Testis (tissue), 3 donors: ENCODE data around the gene KLF5. TPM values are rescaled to one million over a fixed set of nuclear protein-coding genes. Genes with fewer than 3 reads are reported as not detected.

Experiments used
- DNase-seq: peaks from one replicate; pipeline ENCODE4 v3.0.0-alpha.2; 2019
- H3K27ac ChIP-seq, 2 donors: fragments of 200-600 bp; sonication (generic); one replicate each; pipeline ENCODE4 v1.5.1; 2019
- H3K27me3 ChIP-seq: fragments of 200-600 bp; sonication (generic); one replicate; pipeline ENCODE4 v1.5.1; 2019
- H3K36me3 ChIP-seq: fragments of 200-600 bp; sonication (generic); one replicate; pipeline ENCODE4 v1.5.1; 2017; ENCODE audit warnings: low read depth; ENCODE audit errors: missing control alignments
- H3K4me1 ChIP-seq: fragments of 200-600 bp; sonication (generic); one replicate; pipeline ENCODE4 v1.5.1; 2019
- H3K4me3 ChIP-seq, 2 donors: fragments of 200-600 bp; sonication (generic); one replicate each; pipeline ENCODE4 v1.5.1; 2017 to 2019
- H3K9me3 ChIP-seq: fragments of 200-600 bp; sonication (generic); one replicate; pipeline ENCODE4 v1.5.1; 2017
- CTCF ChIP-seq, 3 experiments: fragments of 450-650 bp in 2 of 3; fragments of 200-600 bp in 1 of 3; sonication (generic) in 1 of 3; IDR thresholded peaks; one replicate each; pipeline ENCODE4 v1.5.1; 2016 to 2019; ENCODE audit warnings: antibody characterized with exemption in 3 of 3, mild to moderate bottlenecking in 2 of 3, moderate library complexity in 1 of 3
- POLR2A ChIP-seq: fragments of 450-650 bp; IDR thresholded peaks from one replicate; pipeline ENCODE4 v1.6.1; 2017; ENCODE audit warnings: antibody characterized with exemption, mild to moderate bottlenecking, moderate library complexity
- WGBS, 2 donors: methylation state at CpG; one replicate each; pipeline ENCODE4 v1.1.5; 2018; 5-methylcytosine and 5-hydroxymethylcytosine counted together
- intact Hi-C: fragments of 100-400 bp; cut with DNase I; formaldehyde crosslinking; loops from one replicate; pipeline ENCODE4 v1.15.1; 2023; ENCODE audit warnings: low total_unique reads
- polyA plus RNA-seq: library from polyadenylated mRNA; stranded (reverse); fragments of 350-450 nt; fragmentation: Illumina TruSeq; extraction: RNeasy Lipid Tissue Mini Kit (QIAGEN cat#74804); gene quantifications from one replicate; pipeline ENCODE4 v1.2.3, GENCODE V29; 2014; ENCODE audit warnings: low read depth, low replicate concordance; ENCODE audit not compliant: insufficient read depth
- total RNA-seq, 2 donors: library from RNA; depleted of rRNA; stranded (reverse); fragments of >200 nt; gene quantifications; one replicate each; pipeline ENCODE4 v1.2.3, GENCODE V29; 2016

Gene KLF5
- total and polyA plus RNA-seq, 3 donors from 2014 or later = 17.2 to 92.6 (median 25.2) TPM

- intact Hi-C loops = no loop called here
- Histone ChIP-seq H3K27me3 (no peaks in the 10 kb centered on the region), H3K27ac (no peak overlapping the region), H3K4me3 (no peak overlapping the region), H3K9me3 (no peaks in the 10 kb centered on the region), H3K36me3 (no peaks in the 10 kb centered on the region), H3K4me1 (no peaks in the 10 kb centered on the region)
- DNase-seq = no peak
- TF ChIP-seq CTCF (IDR thresholded peaks at IDR 0.05) (no peak), POLR2A (no peak)
- 88 to 95% methylated on average over 9 of the region's 9 CpGs for WGBS, 2 donors
Measured at GRCh38 chr13:73077865-73078264, 19.1 kb downstream of the KLF5 start.

GRCh38 chr13:73079359-73079758 lies 20.6 kb downstream of the KLF5 start:
- no peak overlapping the region for H3K4me3 ChIP-seq
- no peaks in the 10 kb centered on the region for H3K4me1 ChIP-seq
- H3K27me3 ChIP-seq = no peaks in the 10 kb centered on the region
- DNase-seq = no peak
- no peak for TF ChIP-seq POLR2A
- no peak for TF ChIP-seq CTCF (IDR thresholded peaks at IDR 0.05)
- H3K27ac ChIP-seq = no peak overlapping the region
- intact Hi-C loops = no loop called here
- no peaks in the 10 kb centered on the region for H3K36me3 ChIP-seq
- WGBS, 2 donors = 87 to 92% methylated on average over 3 of the region's 3 CpGs
- H3K9me3 ChIP-seq = no peaks in the 10 kb centered on the region

GRCh38 chr13:73081256-73081915 lies 22.6 kb downstream of the KLF5 start:
- Histone ChIP-seq H3K36me3 (no peaks in the 10 kb centered on the region), H3K27ac (no peak overlapping the region), H3K4me3 (no peak overlapping the region), H3K9me3 (no peaks in the 10 kb centered on the region), H3K27me3 (no peaks in the 10 kb centered on the region), H3K4me1 (no peaks in the 10 kb centered on the region)
- intact Hi-C loops = no loop called here
- TF ChIP-seq POLR2A = no peak
- no peak for TF ChIP-seq CTCF (IDR thresholded peaks at IDR 0.05)
- no peak for DNase-seq
- WGBS, 2 donors = 86 to 93% methylated on average over 3 of the region's 4 CpGs

GRCh38 chr13:73082471-73082870 lies 23.7 kb downstream of the KLF5 start:
- Histone ChIP-seq H3K4me3 (no peak overlapping the region), H3K36me3 (no peaks in the 10 kb centered on the region), H3K9me3 (no peaks in the 10 kb centered on the region), H3K27ac (no peak overlapping the region), H3K27me3 (no peaks in the 10 kb centered on the region), H3K4me1 (no peaks in the 10 kb centered on the region)
- no peak for DNase-seq
- WGBS, 2 donors = 62 to 65% methylated on average over 5 of the region's 5 CpGs
- TF ChIP-seq POLR2A (no peak), CTCF (IDR thresholded peaks at IDR 0.05) (no peak)
- intact Hi-C loops = no loop called here

GRCh38 chr13:73082895-73083294 lies 24.1 kb downstream of the KLF5 start:
- H3K9me3 ChIP-seq = no peaks in the 10 kb centered on the region
- 53 to 57% methylated on average over 4 of the region's 4 CpGs for WGBS, 2 donors
- no peak overlapping the region for H3K4me3 ChIP-seq
- H3K36me3 ChIP-seq = no peaks in the 10 kb centered on the region
- no peak for DNase-seq
- no peaks in the 10 kb centered on the region for H3K27me3 ChIP-seq
- no peaks in the 10 kb centered on the region for H3K4me1 ChIP-seq
- TF ChIP-seq CTCF (IDR thresholded peaks at IDR 0.05) = no peak
- no peak for TF ChIP-seq POLR2A
- intact Hi-C loops = no loop called here
- no peak overlapping the region for H3K27ac ChIP-seq
